GM19324 (cell line): ENCODE results near the gene MSTN.
"Not testable (repeated sequence)": the region's sequence is repeated elsewhere in the genome, so short reads cannot be mapped to it uniquely, and the experiment has no call there.

Experiments
- ATAC-seq: cut with Tn5 transposase; IDR thresholded peaks from one replicate; pipeline ENCODE4 v1.9.1; 2021; ENCODE audit warnings: mild to moderate bottlenecking, moderate library complexity; ENCODE audit not compliant: unreplicated experiment, low FRiP score

The MSTN gene

DNA sequence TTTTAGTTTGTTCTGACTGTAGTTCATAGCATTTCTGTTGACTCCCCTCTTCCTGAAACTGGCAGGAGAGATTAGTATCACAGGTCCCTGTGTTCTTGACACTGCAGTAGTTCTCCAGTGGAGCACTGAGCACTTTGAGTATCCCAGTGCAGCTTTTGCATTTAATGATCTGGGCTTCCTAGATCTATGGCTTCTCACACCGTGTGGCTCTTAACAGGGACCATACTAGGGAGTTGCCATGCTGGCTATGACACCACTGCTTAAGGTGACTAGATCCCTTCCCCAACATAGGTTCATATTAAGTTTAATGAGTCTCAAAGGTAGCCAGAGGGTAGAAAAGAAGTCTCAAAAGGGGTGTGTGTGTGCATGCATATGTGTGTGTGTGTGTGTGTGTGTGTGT lies 6.2 kb upstream of the MSTN start:
- no peak for ATAC-seq

DNA sequence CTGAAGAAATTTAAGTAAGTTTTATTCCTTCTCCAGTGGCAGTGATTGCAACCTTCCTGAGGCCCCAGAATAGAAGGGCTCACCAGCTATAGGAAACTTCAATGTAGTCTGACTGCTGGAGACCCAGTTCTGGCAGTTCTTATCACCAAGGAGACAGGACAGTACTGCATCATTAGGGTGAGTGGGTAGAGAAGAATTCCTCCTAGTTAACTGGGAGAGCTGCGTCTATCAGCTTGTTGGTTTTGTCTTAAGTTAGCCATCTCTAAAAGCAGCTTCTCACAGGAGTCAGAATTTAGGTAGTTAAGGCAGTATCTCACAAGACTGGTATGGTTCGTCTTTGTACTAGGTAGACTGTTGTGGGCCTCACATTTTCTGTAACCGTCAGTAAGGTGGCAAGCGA lies 3.3 kb upstream of the MSTN start:
- no peak for ATAC-seq

DNA sequence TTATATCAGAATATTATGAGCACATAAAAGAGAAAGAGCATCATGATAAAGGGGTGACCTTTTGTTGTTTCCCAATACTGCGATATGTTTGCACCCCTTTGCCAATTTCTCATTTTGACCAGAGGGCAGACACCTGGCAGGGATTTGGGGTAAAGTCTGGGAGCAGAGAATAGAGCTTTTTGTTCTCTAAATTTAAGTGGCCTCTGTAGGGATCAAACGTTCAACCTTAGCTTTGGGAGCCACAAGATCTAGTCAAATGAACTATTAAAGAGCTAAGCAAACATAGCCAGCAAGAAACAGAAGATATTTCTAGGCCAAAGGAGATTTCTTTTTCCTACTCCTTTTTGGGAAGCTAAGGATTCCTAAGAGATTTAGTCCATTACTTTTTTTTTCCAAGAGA lies 1.1 kb upstream of the MSTN start:
- no peak for ATAC-seq

DNA sequence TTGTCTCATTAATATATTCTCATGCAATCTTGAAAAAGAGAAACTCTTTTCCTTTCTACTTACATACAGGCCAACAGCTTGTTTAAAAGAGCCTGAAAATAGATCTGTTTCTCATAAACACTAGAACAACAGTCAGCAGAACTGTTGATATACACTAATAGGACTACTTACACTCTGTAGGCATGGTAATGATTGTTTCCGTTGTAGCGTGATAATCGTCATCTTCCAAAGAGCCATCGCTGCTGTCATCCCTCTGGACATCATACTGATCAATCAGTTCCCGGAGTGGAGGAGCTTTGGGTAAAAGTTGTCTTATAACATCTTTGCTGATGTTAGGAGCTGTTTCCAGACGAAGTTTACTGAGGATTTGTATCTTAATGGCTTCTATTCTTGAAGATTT lies 476 bp downstream of the MSTN start:
- ATAC-seq = no peak

DNA sequence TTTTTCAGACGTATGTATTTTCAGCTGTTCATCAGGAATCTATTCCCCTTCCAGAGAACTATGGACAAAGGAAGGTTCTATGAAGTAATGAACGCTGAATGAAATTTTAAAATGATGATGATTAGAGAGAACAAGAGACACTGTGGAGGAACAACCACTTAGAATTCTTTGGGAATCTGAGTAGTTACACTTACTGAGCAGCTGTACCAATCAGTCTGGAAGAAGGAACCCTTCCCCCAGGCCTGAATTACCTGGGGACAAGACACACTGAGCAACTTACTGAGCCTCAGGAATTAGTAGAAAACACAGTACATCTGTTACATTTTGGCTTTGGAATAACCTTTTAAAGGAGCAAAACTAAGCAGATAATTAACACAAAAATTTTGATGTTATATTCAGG lies 1.9 kb downstream of the MSTN start:
- no peak for ATAC-seq

DNA sequence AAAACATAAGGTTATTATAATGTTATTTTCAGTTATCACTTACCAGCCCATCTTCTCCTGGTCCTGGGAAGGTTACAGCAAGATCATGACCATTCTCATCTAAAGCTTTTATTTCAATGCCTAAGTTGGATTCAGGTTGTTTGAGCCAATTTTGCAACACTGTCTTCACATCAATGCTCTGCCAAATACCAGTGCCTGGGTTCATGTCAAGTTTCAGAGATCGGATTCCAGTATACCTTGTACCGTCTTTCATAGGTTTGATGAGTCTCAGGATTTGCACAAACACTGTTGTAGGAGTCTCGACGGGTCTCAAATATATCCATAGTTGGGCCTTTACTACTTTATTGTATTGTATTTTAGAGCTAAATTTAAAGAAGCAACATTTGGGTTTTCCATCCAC lies 2.5 kb downstream of the MSTN start:
- ATAC-seq = no peak

DNA sequence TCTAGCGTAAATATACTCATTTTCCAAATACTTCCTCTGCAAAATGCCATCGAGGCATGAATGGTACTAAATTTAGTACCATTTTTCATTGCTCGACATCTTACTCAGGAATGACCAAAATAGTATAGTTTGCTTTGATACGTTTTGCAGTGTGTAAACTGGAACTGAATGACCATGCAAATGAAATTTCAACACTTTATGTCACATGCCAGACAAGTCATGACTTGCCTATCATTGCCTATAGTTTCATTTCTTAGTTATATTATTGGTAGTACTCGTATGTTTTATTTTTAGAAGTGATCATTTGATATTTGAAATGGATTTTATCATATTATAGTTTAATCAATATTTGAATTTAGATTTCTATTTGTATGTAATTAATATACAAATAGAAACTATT lies 9.1 kb downstream of the MSTN start:
- ATAC-seq = no peak

DNA sequence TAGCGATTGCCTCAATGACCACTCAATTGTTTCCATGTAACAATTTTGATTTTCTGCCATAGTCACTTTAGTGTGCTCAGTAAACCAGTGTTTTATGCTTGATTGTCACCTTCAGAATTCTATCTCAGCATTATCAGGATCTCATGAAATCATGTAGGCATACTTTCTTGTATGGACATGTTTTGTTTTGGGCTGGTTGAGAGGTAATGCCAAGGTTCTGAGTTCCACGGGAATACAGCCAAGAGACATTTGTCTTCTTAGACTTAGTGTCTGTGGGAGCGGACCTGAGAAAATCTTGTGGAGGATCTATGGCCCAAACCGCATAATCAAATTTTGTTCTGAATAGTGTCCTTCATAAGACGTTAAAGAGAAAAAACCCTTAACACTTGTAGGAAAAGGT lies 10.2 kb downstream of the MSTN start:
- no peak for ATAC-seq

DNA sequence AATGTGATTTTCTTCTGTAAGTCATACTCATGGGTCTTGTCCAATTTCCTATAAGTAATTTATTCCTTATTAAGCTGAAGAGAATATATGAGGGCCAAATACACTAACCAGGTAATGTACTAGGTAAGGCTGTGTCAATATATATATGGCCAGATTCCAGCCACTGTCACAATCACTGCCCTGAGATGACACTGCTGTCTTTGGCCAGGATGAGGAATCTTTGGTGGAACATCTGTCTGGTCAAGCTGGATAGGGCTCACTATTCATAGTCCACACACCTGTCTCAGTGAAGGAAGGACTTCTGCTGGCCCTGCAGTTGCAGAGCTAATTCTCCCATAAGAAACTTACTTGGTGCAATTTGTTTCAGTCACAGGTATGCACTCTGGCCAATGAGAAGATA lies 11.3 kb downstream of the MSTN start:
- ATAC-seq = no peak

DNA sequence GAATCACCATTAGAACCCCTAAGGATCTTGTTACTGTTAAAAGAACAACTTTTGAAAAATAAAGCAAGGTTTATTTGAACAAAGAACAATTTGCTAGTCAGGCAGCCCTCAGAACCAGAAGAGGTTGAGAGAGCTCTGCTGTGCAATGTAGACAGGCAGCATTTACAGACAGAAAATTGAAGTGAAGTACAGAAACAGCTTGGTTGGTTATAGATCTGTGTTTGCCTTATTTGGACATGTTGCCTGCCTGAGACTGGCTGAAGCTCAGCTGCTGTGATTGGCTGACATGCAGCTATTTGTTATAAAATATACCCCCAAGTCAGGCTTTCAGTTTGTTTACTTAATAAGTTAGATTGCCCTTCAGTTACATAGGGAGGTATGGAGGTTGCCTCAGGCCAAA lies 12.5 kb downstream of the MSTN start:
- ATAC-seq = no peak

DNA sequence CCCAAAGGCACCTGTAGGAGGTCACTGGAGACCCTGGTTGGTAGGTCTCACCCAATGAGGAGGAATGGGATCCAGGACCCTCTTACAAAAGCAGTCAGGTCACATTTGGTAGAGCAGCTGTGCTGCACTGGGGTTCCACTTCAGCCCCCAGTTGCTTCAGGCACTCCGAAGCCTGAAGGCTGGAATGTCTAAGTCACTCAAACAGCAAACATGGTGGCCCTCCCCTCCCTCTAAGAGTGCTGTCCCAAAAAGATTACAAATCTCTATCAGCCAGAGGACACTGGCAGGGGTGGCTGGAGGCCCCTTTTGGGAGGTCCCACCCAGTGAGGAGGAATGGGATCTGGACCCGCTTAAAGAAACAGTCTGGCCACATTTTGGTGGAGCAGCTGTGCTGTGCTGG lies 17.7 kb downstream of the MSTN start:
- no peak for ATAC-seq

DNA sequence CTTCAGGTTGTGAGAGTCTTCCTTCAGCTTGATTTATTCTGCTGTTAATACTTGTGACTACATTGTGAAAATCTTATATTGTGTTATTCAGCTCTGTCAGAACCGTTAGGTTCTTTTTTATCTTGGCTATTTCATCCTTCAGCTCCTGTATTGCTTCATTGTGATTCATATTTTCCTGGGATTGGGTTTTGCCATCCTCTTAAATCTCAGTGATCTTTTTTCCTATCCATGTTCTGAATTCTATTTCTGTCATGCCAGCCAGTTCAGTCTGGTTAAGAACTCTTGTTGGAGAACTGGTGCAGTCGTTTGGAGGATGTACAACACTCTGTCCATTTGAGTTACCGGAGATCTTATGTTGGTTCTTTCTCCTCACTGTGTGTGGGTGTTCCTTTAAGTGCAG lies 19.1 kb downstream of the MSTN start:
- no peak for ATAC-seq

DNA sequence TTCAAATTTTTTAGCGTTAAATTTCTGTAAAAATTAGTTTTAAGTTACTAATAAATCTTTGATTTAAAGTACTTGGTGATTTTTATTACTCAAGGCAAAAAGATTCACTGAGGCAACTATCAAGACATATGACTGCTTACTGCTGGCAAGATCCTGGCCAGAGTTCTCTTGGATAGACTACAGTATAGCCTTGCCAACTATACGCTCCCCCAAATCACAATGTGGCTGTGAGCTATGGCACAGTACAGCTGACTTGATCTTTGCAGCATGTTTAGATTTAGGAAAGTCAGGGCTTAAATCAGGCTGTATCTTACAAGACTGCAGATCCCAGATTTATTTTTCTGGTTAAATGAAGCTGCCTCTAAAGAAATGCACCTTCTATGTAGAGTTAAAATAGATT lies 26.5 kb downstream of the MSTN start:
- ATAC-seq = no peak

DNA sequence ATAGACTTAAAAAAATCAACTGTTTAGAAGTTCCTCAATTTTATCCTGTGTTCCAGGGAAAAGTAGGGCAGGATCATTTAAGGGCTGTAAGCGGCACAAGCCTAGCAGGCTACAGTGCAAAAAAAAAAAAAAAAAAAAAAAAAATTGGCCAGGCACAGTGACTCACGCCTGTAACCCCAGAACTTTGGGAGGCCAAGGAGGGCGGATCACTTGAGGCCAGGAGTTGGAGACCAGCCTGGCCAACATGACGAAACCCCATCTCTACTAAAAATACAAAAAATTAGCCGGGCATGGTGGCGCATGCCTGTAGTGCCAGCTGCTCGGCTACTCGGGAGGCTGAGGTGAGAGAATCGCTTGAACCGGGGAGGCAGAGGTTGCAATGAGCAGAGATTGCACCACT lies 28.1 kb downstream of the MSTN start:
- not testable (repeated sequence) for ATAC-seq

DNA sequence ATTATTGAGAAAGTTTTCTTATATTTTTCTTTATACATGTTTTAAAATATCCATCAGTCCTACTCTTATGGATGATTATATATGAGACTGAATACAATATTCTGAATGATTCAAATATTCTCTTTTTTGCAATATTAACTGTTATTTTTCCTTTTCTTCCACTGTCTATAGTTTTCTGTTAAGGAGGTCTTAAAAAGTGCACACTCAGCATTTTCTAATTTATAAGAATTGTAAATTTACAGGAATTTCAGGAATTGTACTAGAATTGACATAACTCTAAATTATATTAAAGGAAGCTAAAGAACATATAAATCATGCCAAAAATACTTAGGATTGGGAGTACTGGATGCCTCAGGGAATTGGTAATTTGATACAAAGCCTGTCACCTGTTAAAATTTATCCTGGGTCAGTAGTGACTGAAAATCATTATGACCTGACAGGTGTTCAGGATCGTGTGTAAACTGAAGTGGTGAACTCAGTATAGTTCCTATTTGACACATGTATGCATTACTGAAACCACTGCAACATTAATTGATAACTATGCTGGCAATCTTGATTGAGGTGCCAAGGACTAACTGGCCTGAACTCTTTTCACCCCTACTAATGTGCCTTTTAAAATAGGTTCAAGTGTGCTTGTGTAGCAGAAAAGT lies 30.4 kb downstream of the MSTN start:
- no peak for ATAC-seq

DNA sequence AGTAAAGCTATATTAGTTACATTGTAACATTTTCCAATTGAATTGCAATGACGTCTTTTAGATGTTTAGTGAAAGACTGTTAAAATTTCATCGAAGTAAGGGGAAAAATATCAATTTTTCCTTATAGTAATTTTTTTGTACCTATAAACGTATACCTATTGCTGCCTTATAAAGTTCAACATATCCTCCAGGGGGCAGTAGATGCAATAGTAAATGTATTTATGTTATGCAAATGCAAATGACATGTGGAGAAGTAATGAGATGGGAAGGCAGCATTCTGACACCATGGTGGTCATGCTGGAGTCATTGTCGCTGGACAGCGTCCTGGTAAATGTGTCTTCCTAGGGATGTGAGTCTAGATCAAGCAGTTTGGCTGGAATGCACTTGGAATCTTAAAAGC lies 38.7 kb downstream of the MSTN start:
- no peak for ATAC-seq

DNA sequence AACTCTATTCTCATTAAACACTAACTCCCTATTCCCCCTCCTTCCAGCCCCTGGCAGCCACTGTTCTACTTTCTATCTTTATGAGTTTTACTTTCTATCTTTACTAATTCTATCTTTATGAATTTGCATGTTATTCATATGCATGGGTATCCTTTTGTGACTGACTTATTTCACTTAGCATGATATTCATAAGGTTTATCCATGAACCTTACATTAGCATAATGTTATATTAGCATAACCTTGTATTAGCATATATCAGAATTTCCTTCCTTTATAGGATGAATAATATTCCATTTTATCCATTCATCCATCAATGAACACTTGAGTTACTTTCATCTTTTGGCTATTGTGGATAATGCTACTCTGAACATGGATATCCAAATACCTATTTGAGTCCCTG lies 41.8 kb downstream of the MSTN start:
- no peak for ATAC-seq

DNA sequence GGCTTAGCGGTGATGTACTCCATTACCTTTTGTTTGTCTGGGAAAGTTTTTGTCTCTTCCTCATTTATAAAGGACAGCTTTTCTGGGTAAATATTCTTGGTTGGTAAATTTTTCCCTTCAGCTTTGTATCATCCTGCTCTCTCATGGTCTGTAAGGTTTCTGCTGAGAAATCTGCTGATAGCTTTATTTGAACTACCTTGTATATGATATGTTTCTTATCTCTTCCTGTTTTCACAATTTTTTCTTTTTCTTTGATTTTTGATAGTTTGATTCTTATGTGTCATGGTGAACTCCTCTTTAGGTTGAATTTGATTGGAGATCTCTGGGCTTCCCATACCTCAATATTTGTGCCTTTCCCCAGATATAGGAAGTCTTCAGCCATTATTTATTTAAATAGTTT lies 44.7 kb downstream of the MSTN start:
- no peak for ATAC-seq

DNA sequence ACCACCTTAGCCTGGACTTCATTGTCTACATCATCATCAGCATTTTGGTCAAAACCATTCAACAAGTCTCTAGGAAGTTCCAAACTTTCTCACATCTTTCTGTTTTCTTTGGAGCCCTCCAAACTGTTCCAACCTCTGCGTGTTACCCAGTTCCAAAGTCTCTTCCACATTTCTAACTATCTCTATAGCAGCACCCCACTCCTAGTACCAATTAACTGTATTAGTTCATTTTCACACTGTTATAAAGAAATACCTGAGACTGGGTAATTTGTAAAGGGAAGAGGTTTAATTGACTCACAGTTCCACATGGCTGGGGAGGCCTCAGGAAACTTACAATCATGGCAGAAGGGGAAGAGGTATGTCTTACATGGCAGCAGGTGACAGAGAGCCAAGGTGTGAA lies 46.6 kb downstream of the MSTN start:
- ATAC-seq = not testable (repeated sequence)
